NCI-H187 treated with DMSO at 0.1 percent for 48 hours (cell line): ENCODE data around the gene FSTL5.

Experiments used
- DNase-seq: peaks from one replicate; lab custom pipeline; 2025; lab: John Stamatoyannopoulos, UW

The FSTL5 gene

GRCh38 chr4:161937596-161937995, 226.2 kb downstream of the FSTL5 start:
- no peak for DNase-seq

GRCh38 chr4:161936625-161937550, 226.9 kb downstream of the FSTL5 start:
- no peak for DNase-seq

- no peak for DNase-seq
Observed at GRCh38 chr4:161931089-161931488, 232.7 kb downstream of the FSTL5 start.

- no peak for DNase-seq
Observed at GRCh38 chr4:161929956-161930355, 233.8 kb downstream of the FSTL5 start.

GRCh38 chr4:161926033-161926828, 237.6 kb downstream of the FSTL5 start:
- no peak for DNase-seq

- no peak for DNase-seq
Observed at GRCh38 chr4:161920304-161921052, 243.3 kb downstream of the FSTL5 start.

- no peak for DNase-seq
Observed at GRCh38 chr4:161919442-161920220, 244.2 kb downstream of the FSTL5 start.

GRCh38 chr4:161916035-161916434, 247.8 kb downstream of the FSTL5 start:
- no peak for DNase-seq

GRCh38 chr4:161907590-161907955, 256.2 kb downstream of the FSTL5 start:
- no peak for DNase-seq

- DNase-seq, result no peak
Observed at GRCh38 chr4:161906836-161907589, 256.8 kb downstream of the FSTL5 start.

- no peak for DNase-seq
Observed at GRCh38 chr4:161900110-161900509, 263.7 kb downstream of the FSTL5 start.

- DNase-seq, result no peak
Observed at GRCh38 chr4:161894493-161895167, 269.2 kb downstream of the FSTL5 start.

GRCh38 chr4:161894014-161894413, 269.8 kb downstream of the FSTL5 start:
- no peak for DNase-seq

GRCh38 chr4:161893566-161893965, 270.2 kb downstream of the FSTL5 start:
- no peak for DNase-seq

- no peak for DNase-seq
Observed at GRCh38 chr4:161892951-161893350, 270.8 kb downstream of the FSTL5 start.

- DNase-seq, result no peak
Observed at GRCh38 chr4:161883157-161883556, 280.6 kb downstream of the FSTL5 start.

GRCh38 chr4:161881370-161881769, 282.4 kb downstream of the FSTL5 start:
- DNase-seq, result no peak

GRCh38 chr4:161869511-161869910, 294.3 kb downstream of the FSTL5 start:
- no peak for DNase-seq

GRCh38 chr4:161856711-161857326, 307.0 kb downstream of the FSTL5 start:
- DNase-seq, result no peak

- no peak for DNase-seq
Observed at GRCh38 chr4:161850631-161851030, 313.2 kb downstream of the FSTL5 start.
